HCT116 (cell line): Measurements from ENCODE around the gene MEGF6.

Experiments used
- CTCF ChIP-seq, 3 experiments: fragments of 200-600 bp in 1 of 3; sonication (generic) in 1 of 3; IDR thresholded peaks in 2 of 3; conservative IDR thresholded peaks in 1 of 3; 2 replicates each; pipeline ENCODE4 v1.5.1; 2012 to 2017; ENCODE audit warnings: low read depth in 2 of 3, low read length in 2 of 3, antibody characterized with exemption in 1 of 3, borderline replicate concordance in 1 of 3, control low read depth in 1 of 3, mild to moderate bottlenecking in 1 of 3, mixed read lengths in 1 of 3, mixed run types in 1 of 3, moderate library complexity in 1 of 3; ENCODE audit not compliant: insufficient read depth in 1 of 3
- EZH2 ChIP-seq: fragments of 200-600 bp; sonication (generic); IDR thresholded peaks from 2 replicates; pipeline ENCODE4 v1.6.1; 2017; ENCODE audit warnings: antibody characterized with exemption, mixed run types
- POLR2AphosphoS5 ChIP-seq: IDR thresholded peaks from 2 replicates; pipeline ENCODE4 v1.6.1; 2011; ENCODE audit warnings: mild to moderate bottlenecking, low read depth, low read length, moderate library complexity

- TF ChIP-seq CTCF (IDR thresholded peaks at IDR 0.05 in 2 of 3, conservative IDR thresholded peaks at IDR 0.05 in 1 of 3; ENCODE audit: borderline replicate concordance in 1 of 3, insufficient read depth in 1 of 3, low read depth in 2 of 3, low read length in 2 of 3): no peak
- TF ChIP-seq POLR2AphosphoS5: no peak
- no peak for TF ChIP-seq EZH2
Measured at GRCh38 chr1:3546048-3546384, 65.3 kb downstream of the MEGF6 start.
